Measurements from ENCODE around the gene DOCK4.

DNA sequence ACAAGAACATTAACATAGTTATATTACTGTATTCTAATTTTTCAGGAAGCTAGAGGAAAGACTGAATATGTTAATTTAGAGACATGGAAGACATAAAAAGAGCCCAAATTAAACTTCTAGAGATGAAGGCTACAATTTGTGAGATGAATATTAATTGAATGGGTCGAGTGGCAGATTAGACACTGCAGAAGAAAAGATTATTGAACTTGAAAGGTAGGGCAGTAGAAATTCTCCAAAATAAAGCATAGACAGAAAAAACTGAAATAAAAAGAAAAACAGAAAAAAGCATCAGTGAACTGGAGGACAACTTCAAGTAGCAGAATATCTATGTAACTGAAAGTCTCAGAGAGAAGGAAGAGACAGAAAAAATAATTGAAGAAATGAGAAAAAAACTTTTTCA lies 369.6 kb downstream of the DOCK4 start:
- TF ChIP-seq YY1 (IDR thresholded peaks at IDR 0.05; ENCODE audit: insufficient read depth, insufficient read length) = no peak
- TF ChIP-seq SUZ12 (IDR thresholded peaks at IDR 0.05; ENCODE audit: extremely low read depth, insufficient read depth, insufficient read length) = no peak
- no peak for TF ChIP-seq ZNF274 (IDR thresholded peaks at IDR 0.05; ENCODE audit: low read depth, low read length)

Data from NT2/D1 (cell line).